NOMO-1 (cell line): ENCODE measurements around the gene ANKFY1.
"Not testable (repeated sequence)": the region's sequence is repeated elsewhere in the genome, so short reads cannot be mapped to it uniquely, and the experiment has no call there.

Experiments used
- DNase-seq, 2 experiments: peaks; one replicate each; lab custom pipeline; 2025; ENCODE audit not compliant: unreplicated experiment in 2 of 2; lab: John Stamatoyannopoulos, UW

ANKFY1 gene

DNA sequence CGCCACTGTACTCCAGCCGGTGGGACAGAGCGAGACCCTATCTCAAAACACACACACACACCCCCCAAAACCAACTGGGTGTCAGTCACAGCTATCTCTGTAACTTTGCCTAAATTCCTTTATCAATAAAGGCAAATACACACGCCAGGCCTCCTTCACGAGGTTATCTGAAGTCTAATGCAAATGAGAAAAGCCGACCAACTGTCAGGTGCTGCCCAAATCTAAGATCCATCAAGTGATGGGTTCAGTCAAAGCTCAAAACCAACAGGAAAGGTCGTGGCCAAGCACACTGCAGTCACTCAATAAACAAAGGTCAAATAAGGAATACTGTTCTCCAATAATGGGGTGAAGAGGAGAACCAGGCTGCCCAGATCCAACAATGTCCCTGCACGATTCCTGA lies 1.1 kb downstream of the ANKFY1 start:
- no peak for DNase-seq

DNA sequence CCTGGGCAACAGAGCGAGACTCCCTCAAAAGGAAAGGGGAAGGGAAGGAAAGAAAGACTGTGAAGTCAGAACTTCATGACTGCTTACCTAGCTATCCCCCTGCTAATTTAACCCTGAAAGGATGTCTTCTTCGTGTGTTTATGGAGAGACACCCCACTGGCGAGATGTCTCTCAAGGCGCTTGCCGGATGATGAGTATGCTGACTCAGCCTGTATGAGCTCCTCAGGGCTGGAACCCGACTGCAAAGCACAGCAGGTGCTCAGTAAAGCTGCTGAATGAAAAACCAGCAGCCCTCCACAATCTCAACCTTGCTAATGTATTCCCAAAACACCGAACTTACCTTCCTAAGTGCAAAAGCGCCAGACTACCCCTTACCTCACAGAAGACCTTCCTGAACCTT lies 2.3 kb downstream of the ANKFY1 start:
- no peak for DNase-seq

DNA sequence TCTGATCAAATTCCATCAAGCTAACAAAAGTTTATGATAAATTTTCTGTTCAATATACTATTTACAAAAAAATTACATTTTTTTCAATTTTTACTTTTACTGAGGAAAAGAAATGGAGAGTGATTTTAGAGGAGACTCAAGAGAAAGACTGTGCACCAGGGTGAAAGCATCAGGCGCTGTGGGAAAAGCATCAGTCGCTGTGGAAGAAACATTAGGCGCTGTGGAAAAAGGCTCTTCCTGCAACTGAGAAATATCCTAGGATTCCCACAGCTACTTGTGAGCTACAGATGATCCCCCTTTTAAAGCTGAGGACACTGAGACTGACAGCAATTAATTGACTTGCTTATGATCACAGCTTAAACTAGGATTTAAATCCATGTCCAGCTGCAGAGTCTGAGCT lies 4.9 kb downstream of the ANKFY1 start:
- DNase-seq, result no peak

DNA sequence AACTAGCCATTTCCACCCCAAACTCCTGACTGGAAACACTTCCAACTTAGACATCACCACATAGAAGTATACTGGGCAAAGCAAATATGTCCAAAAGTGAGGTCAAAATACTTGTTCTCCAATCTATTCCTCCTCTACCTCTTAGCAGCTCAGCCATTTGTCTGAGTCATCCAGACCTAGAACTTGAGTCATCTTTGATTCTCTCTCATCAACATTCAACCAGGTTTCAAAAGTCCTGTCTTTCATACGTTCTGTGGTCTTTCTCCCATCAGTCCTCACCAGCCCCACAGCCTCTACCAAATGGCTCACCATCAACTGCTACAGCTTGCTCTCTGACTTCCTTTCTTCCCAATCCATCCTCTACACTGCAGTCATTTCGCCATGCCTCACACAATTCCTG lies 6.8 kb downstream of the ANKFY1 start:
- no peak for DNase-seq

DNA sequence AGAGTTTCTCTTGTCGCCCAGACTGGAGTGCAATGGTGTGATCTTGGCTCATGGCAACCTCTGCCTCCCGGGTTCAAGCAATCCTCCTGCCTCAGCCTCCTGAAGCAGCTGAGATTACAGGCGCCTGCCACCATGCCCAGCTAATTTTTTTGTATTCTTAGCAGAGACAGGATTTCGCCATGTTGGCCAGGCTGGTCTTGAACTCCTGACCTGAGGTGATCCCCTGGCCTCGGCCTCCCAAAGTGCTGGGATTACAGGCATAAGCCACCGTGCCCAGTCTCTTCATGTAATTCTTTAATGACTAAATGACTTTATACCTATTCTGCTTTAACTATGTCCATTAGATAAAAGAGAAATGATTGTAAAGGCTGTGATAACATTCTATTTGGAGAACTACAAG lies 8.5 kb downstream of the ANKFY1 start:
- not testable (repeated sequence) for DNase-seq

DNA sequence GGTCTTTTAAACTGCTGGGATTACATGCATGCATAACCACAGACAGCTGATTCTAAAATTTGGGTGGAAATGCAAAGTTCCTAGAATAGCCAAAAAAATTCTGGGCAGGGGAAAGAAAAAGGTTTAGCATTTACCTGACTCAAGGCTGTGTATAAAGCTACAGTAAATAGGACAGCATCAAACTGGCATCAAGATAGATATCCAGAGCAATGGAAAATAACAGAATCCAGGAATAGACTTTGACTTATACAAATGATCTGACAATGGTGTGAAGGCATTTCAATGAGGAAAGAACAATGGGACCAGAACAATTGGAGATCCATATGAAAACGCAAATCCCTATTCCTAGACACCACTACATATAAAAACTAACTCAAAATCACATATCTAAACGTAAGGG lies 12.9 kb downstream of the ANKFY1 start:
- DNase-seq, result no peak

DNA sequence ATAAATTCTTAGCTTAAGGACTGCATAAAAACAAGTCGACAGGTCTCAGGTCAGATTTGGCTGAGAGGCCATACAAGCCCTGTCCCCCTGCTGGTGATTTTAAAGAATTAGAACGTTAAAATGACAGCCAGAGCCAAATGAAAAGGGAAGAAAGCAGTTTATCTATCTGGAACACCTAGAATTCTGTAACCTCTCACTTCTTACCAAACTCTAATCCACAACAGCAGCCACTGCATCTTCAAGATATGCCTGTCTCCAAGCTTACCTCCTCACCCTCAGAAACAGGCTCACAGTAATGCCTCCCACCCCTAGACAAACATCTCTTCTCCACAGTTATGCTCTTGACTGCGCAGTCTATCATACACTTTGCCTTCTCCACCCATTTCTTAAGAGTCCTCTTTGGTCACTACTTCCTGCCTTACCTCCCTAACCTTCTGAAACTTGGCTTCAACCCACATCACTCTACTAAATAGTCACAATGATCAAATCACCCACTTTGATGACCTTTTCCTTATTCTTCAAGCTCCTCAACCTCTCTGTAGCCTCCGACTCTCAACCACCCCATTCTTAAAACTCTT lies 14.2 kb downstream of the ANKFY1 start:
- DNase-seq, result peak in 1 of 2 experiments; percentile 48

DNA sequence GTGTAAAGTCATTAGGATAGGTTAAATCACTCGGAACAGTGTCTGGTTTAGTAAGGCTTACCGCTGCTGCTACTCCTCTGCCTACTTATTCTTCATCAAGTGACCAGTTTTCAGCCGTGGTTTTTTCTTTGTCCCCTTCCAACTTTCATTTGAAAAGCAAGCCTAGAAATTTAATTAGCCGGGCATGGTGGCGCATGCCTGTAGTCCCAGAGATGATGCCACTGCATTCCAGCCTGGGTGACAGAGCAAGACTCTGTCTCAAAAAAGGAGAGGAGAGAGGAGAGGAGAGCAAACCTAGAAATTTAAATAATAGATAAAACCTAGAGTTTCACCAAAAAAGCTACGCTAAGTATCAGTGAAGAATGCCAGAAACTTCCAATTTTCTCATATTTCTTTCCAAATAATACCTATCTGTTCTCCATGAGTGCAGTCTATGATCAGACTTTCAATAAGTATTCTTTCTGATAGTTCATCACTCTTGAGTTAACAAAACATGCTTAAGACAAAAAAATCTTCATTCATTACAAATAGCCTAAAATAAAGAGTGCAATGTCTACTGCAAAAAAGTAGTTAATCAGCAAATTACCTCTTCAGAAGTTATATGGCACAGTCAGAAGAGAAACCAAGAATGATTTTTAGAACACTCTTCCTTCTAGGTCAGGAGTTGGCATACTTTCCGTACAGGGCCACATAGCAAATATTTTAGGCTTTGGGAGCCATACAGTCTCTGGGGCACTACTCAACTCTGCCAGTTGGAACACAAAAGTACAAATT lies 15.1 kb downstream of the ANKFY1 start:
- DNase-seq, result no peak

DNA sequence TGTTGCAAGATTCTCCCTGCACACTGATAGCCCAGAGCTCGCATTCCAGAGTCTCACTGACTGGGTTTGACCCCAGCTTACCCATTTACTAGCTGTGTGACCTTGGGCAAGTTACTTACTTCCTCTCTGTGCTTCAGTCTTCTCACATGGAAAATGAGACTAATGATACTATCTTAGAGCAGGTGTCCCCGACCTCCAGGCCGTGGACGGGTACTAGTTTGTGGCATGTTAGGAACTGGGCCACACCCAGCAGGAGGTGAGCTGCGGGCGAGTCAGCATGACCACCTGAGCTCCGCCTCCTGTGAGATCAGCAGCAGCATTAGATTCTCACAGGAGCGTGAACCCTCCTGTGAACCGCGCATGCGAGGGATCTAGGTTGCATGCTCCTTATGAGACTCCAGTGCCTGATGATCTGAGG lies 15.8 kb downstream of the ANKFY1 start:
- DNase-seq, result no peak

DNA sequence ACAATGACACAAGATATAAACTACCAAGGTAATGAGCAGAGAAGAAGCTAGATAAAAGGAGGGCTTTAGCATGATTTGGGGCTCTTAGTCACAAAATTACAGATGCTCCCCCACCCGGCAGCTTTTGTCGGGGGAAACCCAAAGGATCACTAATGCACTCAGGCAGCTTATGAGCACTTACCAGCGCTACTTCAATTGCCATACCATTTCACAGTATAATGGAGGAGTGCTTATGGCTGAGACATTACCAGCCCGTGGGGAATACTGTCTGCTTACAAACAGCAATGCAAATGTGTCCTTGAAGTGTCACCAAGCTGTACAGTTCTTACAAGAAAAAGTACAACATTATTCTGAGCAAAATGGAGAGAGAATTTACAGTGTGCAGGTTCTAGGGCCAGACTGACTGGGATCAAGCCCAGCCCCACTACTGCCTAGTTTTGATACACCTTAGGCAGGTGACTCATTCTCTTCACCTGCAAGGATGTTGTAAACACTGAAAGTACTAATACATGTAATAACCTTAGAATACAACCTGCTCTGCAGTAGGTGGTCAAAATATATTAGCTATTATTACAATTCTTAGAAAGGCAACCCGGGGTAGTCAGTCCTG lies 16.3 kb downstream of the ANKFY1 start:
- DNase-seq, result no peak

DNA sequence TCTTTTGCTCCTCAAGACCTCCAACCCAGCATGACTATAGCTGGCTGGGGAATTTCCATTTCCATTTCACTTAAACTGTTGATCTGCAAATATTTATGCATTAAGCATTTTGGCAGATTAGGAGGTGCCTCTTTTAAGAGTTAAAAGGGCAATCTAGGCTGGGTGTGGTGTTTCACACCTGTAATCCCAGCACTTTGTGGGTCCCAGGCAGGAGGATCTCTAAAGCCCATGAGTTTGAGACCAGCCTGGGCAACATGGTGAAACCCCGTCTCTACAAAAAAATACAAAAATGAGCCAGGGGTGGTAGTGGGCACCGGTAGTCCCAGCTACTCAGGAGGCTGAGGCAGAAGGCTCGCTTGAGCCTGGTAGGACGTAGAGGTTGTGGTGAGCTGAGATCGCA lies 17.1 kb downstream of the ANKFY1 start:
- DNase-seq, result no peak

DNA sequence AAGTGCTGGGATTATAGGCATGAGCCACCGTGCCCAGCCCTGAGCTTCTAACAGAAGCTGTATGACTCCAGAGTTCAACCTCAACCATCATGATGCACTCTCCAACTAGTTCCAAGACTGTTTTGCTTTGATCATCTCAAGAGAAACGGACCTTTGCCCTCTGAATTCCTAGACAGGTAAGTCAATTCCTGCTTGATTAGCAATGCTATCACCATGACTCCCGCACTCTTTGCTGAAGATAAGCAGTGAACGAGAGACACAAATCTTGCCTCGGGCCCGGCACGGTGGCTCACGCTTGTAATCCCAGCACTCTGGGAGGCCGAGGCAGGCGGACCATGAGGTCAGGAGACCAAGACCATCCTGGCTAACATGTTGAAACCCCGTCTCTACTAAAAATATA lies 22.2 kb downstream of the ANKFY1 start:
- no peak for DNase-seq

DNA sequence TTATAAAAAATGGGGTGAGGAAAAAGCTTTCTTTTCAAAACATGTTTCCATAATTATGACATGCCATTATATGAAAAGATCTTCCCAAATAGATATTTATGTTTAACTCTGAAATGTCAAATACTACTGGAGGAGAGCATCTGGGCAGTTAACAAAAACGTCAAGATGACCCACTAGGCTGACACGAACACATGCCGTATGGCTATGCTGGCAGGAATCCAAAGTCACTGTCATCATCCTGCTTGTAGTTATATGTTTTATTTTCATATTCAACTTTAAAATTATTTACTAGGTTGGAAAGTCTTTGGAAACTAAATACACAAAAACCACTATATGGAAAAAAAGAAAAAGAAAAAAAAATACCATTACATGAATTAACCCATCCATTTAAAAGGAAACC lies 27.3 kb downstream of the ANKFY1 start:
- no peak for DNase-seq

DNA sequence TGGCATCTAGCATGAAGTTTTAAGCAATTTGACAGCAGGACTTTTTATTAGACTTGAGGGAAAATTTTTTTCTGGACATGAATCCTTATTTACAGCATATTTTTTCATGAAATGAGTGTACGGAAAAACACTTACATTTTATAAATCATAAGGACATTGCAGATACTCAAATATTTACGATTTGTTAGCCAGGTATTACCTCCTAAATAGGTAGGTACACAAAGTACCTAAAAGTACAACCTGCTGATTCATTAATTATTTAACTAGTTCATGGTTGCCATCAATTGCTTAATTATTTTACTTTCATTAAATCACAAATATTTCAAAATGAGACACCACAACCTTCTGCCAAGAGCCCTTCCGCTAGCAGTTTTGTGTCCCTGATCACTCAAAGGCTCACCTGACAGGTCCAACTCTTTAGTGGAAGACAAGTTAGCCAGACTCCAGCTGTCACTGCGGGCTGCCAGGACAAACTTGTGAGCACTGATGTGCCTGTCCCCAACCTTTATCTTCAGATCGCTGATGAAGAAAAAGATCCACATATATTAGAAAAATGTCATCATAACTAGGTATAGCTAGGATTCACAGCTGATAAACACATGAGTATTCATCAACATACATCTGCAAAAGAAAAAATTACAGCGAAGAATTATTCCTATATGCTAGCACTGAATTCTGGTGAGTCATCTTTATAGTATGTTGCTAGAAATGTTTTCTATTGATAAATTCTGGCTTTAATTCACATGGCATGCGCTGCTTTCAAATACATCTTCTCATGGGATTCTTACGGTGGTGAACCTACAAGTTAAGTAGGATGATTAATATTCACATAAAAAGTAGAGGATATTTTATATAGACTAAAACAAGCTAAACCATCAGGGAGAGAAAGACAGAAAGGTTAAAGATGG lies 28.2 kb downstream of the ANKFY1 start:
- no peak for DNase-seq

DNA sequence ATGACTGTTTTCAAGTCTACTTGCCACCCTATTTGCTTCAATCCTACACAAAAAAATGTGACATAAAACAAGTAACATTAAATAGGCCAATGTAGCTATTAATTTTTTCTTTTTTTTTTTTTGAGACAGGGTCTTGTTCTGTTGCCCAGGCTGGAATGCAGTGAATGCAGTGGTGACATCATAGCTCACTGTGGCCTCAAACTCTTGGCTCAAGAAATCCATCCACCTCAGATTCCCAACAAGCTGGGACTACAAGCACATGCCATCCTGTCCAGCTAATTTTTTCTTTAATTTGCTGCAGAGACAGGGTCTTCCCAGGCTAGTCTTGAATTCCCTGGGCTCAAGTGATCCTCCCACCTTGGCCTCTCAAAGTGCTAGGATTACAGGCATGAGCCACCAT lies 29.4 kb downstream of the ANKFY1 start:
- DNase-seq, result no peak

DNA sequence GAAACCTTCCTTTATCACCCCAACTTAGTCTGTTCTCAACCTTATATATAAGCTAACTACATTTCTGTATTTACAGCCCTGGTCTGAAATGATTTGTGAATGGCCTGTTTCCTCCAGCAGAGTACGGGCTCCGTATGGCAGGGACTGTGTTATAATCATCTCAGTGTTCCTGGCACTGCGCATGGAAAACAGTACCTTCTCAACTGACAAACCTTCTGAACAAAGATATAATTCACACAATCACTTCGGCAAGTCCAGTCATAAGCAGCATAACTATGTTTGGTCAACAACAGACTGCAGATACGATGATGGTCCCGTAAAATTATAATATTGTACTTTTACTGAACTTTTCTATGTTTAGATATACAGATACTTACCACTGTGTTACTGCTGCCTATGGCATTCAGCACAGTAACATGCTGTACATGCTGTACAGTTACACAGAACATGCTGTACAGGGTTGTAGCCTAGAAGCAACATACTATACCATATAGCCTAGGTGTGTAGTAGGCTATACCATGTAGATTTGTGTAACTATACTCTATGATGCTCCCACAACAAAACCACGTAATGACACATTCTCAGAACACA lies 30.0 kb downstream of the ANKFY1 start:
- DNase-seq, result no peak

DNA sequence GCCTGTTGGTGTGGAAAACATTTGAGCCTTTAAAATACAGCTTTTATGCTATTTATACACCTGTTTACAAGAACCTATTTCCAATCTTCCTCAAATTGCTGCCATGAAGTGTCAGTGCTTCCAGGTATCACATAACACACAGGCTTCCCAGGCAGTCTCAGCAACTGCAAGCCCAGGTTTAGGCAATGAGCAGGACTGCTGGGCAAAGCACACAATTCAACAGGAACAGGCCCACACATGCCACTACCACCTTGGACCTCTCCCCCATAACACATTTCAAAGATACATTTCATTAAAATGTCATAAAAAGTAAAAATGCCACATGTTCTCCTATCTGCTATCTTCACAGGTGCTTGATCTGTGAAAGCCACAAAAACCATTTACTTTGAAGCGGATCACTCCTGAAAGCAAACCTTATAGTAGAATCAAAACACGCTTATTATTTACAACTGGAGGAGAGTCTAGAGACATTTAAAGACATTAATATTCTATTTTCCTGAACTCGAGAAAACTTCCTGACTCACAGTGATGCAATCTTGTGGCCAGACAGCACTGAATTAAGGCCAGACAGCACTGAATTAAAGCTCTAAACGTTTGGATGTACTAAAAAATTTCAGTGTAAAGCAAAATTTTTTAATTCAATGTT lies 31.5 kb downstream of the ANKFY1 start:
- peak in 1 of 2 experiments; percentile 3 for DNase-seq

DNA sequence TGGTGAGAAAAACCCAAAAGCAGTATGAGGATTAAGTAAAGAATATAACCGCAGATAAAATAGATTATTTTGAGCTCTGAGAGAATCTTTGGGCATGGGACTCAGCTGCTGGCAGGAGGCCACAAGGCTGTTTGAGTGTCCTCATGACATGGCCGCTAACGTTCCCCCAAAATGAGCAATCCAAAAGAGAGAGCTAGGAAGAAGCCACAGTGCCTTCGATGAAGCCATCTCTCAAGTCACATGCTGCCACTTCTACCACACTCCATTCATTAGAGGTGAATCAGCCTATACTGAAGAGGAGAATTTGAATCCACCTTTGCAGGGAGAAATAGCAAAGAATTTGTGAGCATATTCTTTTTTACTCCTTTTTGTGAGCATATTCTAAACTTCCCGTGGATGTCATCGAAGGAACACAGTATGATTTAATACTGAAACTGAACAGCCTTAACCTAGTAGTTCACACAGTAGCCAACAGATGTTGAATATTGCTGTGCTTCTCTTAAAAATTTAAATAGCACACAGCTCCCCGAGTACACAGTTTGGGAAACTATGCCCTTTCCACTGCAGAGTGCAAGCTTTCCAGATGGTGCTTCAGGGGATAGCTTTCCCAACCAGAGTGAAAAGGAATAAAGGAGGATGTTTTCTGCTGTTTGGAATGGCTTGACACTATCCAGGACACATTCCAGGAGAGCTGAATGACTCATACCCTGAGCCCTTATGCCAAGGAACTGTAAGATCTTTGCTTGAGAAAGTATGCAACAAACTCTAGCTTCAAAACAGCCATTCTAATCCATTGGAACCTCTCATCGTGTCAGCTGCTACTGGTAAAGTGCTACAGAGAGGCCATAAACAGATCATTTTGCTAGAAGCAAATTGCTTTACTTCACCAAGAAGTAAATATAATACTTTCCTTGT lies 33.9 kb downstream of the ANKFY1 start:
- no peak for DNase-seq

DNA sequence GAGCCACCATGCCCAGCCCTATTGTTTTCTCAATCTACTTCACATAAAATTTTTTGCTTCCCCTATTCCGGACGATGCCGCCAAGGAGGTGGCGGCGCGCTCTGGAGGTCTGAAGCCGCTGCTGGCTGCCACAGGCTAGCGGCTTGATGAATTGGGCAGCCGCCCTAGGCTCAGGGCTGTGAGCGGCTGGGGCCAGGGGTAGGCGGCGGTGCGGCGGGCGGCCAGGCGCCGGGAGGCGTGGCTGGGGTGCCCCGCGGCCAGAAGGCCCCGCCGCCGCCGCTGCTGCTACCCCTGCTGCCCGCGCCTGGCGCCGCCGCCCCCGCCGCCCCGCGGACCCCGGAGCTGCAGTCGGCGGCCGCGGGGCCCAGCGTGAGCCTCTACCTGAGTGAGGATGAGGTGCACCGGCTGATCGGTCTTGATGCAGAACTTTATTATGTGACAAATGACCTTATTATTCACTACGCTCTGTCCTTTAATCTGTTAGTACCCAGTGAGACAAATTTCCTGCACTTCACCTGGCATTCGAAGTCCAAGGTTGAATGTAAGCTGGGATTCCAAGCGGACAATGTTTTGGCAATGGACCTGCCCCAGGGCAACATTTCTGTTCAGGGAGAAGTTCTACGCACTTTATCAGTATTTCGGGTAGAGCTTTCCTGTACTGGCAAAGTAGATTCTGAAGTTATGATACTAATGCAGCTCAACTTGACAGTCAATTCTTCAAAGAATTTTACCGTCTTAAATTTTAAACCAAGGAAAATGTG lies 41.7 kb downstream of the ANKFY1 start:
- no peak for DNase-seq
